Transverse colon (tissue), 4 donors: ENCODE measurements around the gene TNIP3.

Experiments used
- EP300 ChIP-seq: sonication (generic); formaldehyde crosslinking; IDR thresholded peaks from one replicate; pipeline ENCODE4 v1.6.1; 2017; ENCODE audit warnings: antibody characterized with exemption, low read depth
- POLR2A ChIP-seq: fragments of 450-650 bp; IDR thresholded peaks from one replicate; pipeline ENCODE4 v1.6.1; 2016; ENCODE audit warnings: antibody characterized with exemption, mild to moderate bottlenecking, moderate library complexity
- POLR2AphosphoS5 ChIP-seq, 3 donors: sonication (generic); formaldehyde crosslinking; IDR thresholded peaks; one replicate each; pipeline ENCODE4 v1.6.1; 2016; ENCODE audit warnings: antibody characterized with exemption in 3 of 3
- TF ChIP-seq, protein P1 (sequence below), 5 experiments: fragments of 200-600 bp in 3 of 5; fragments of 450-650 bp in 2 of 5; sonication (generic) in 3 of 5; IDR thresholded peaks; 1 replicate in 2 of 5; 2 replicates in 3 of 5; pipeline ENCODE4 v1.5.1; 2016 to 2017; ENCODE audit warnings: antibody characterized with exemption in 5 of 5, inconsistent platforms in 3 of 5, mild to moderate bottlenecking in 2 of 5, moderate library complexity in 1 of 5

DNA sequence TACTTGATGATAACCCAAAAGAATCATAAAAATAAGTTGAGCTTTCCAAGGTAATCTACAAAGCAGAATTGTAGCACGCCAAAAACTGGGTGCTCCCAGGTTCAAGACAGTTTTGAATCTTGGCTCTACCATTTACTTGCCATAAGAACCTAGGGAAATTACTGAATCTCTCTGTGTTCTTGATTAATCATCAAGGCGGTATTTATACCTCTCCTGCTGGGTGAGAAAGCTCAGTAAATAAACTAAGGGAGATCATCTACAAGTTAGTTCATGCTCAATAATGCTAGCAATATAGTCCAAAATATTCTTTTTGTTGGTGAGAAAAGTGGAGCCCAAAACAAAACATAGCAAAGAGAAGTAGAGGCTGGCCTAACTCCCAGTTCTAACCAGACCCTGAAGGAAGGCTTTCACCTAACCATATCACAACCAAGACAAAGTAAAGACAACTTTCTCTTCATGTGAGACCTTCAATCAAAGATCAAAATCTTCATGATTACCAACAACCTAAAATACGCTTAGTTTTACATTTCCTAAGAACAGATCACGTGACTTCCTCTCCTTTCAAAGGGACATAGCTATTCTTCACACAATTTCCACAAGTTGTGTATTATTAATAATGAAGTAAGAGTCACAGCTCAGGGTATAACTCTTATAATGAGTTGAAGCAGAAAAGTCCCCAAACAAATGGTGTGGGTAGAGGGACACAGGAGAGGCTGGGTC, 34.4 kb downstream of the TNIP3 start:
- no peak for TF ChIP-seq POLR2AphosphoS5 (IDR thresholded peaks at IDR 0.05)
- TF ChIP-seq, protein P1, sequence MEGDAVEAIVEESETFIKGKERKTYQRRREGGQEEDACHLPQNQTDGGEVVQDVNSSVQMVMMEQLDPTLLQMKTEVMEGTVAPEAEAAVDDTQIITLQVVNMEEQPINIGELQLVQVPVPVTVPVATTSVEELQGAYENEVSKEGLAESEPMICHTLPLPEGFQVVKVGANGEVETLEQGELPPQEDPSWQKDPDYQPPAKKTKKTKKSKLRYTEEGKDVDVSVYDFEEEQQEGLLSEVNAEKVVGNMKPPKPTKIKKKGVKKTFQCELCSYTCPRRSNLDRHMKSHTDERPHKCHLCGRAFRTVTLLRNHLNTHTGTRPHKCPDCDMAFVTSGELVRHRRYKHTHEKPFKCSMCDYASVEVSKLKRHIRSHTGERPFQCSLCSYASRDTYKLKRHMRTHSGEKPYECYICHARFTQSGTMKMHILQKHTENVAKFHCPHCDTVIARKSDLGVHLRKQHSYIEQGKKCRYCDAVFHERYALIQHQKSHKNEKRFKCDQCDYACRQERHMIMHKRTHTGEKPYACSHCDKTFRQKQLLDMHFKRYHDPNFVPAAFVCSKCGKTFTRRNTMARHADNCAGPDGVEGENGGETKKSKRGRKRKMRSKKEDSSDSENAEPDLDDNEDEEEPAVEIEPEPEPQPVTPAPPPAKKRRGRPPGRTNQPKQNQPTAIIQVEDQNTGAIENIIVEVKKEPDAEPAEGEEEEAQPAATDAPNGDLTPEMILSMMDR (IDR thresholded peaks at IDR 0.05): no peak
- TF ChIP-seq POLR2A: no peak
- TF ChIP-seq EP300: no peak
